ENCODE results near the gene GYG1. TPM values are rescaled to one million over a fixed set of nuclear protein-coding genes. Genes with fewer than 3 reads are reported as not detected.
A peak's percentile ranks its signal among the peaks of the same experiment; 100 is the strongest.

GYG1 gene
- 39.9 TPM for polyA plus RNA-seq (2012; ENCODE audit: insufficient read length, low read depth)

- peak; percentile 5 for TF ChIP-seq FOXP2 (optimal IDR thresholded peaks at IDR 0.05; ENCODE audit: borderline replicate concordance, extremely low read depth, extremely low read length, insufficient read depth)
- no peak for TF ChIP-seq REST (IDR thresholded peaks at IDR 0.05; ENCODE audit: insufficient read depth in 1 of 2, low read depth in 2 of 2, low read length in 2 of 2)
- no peak for TF ChIP-seq SIN3A (IDR thresholded peaks at IDR 0.05; ENCODE audit: borderline replicate concordance, insufficient read depth, low read length)
- TF ChIP-seq POLR2AphosphoS5 (IDR thresholded peaks at IDR 0.05; ENCODE audit: low read depth, low read length) = peak; percentile 53
- TF ChIP-seq TAF1 (IDR thresholded peaks at IDR 0.05; ENCODE audit: borderline replicate concordance, insufficient read depth, low read length) = no peak
Measured at GRCh38 chr3:148991219-148992026, at the start of gene GYG1. GYG1 (plus strand) TSS chr3:148991540; CDS start chr3:148991641, 101 bp downstream.

GRCh38 chr3:148943506-148944205 is 47.7 kb upstream of the GYG1 start:
- TF ChIP-seq FOXP2 (optimal IDR thresholded peaks at IDR 0.05; ENCODE audit: borderline replicate concordance, extremely low read depth, extremely low read length, insufficient read depth) (no peak), TAF1 (IDR thresholded peaks at IDR 0.05; ENCODE audit: borderline replicate concordance, insufficient read depth, low read length) (no peak), REST (IDR thresholded peaks at IDR 0.05; ENCODE audit: insufficient read depth in 1 of 2, low read depth in 2 of 2, low read length in 2 of 2) (no peak), POLR2AphosphoS5 (IDR thresholded peaks at IDR 0.05; ENCODE audit: low read depth, low read length) (no peak), SIN3A (IDR thresholded peaks at IDR 0.05; ENCODE audit: borderline replicate concordance, insufficient read depth, low read length) (no peak)

- TF ChIP-seq FOXP2 (optimal IDR thresholded peaks at IDR 0.05; ENCODE audit: borderline replicate concordance, extremely low read depth, extremely low read length, insufficient read depth) (no peak), REST (IDR thresholded peaks at IDR 0.05; ENCODE audit: insufficient read depth in 1 of 2, low read depth in 2 of 2, low read length in 2 of 2) (no peak), POLR2AphosphoS5 (IDR thresholded peaks at IDR 0.05; ENCODE audit: low read depth, low read length) (no peak), SIN3A (IDR thresholded peaks at IDR 0.05; ENCODE audit: borderline replicate concordance, insufficient read depth, low read length) (no peak), TAF1 (IDR thresholded peaks at IDR 0.05; ENCODE audit: borderline replicate concordance, insufficient read depth, low read length) (no peak)
Measured at GRCh38 chr3:148945116-148945515, 46.2 kb upstream of the GYG1 start.

GRCh38 chr3:148948913-148949657 is 42.3 kb upstream of the GYG1 start:
- TF ChIP-seq FOXP2 (optimal IDR thresholded peaks at IDR 0.05; ENCODE audit: borderline replicate concordance, extremely low read depth, extremely low read length, insufficient read depth) (no peak), POLR2AphosphoS5 (IDR thresholded peaks at IDR 0.05; ENCODE audit: low read depth, low read length) (no peak), TAF1 (IDR thresholded peaks at IDR 0.05; ENCODE audit: borderline replicate concordance, insufficient read depth, low read length) (no peak), REST (IDR thresholded peaks at IDR 0.05; ENCODE audit: insufficient read depth in 1 of 2, low read depth in 2 of 2, low read length in 2 of 2) (no peak), SIN3A (IDR thresholded peaks at IDR 0.05; ENCODE audit: borderline replicate concordance, insufficient read depth, low read length) (no peak)

All from PFSK-1 (cell line).